ENCODE data around the gene PHF1.

Gene PHF1

DNA sequence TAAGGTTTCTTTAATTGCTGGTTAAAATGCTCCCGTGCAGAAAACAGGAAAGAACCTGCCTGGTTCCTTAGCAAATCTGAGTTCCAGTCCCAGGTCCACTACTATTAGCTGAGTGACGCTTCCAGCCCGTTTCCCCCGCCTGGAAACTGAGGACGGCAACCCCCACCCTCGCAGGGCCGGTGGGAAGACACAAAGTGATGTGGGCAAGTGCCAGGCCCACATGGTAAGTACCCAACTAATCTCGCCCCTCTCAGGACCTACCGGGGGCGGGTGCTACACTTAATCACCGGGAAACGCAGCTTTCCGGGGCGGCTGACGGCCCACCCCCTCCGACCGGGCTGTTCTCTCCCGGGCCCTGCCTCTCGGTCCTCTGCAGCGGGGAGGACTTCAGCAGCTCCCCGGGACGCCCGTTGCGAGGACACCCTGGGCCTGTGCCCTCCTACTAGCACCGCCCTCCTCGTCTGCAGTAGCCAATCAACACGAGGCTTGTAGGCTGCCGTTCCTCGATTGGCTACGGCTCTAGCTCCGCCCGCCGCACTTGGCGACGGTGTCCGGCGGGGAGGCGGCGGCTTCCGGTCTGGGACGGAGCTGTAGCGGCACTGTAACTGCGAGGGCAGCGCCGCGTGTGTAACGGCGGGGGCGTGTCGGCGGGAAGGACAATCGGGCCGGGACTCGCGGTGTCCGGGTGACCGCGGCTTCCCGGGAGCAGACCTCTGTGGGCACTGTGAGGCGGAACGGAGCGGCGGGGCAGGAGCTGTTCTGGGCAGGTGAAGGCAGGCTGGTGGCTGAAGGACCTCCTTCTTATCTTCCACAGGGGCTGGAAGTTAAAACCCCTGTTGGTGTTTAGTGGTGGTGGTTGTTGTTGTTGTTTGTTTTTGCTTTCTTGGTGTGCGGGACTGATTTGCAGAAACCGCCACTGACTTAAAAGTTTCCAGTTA, 43.5 kb downstream of the PHF1 start, which contains the start of gene ZBTB9:
ZBTB9 (plus strand) TSS at position 568 of the 938 bp plus-strand sequence. CDS start 525 bp downstream, outside the sequence.
- ATAC-seq (peak; percentile 99), DNase-seq (peak; percentile 95)

DNA sequence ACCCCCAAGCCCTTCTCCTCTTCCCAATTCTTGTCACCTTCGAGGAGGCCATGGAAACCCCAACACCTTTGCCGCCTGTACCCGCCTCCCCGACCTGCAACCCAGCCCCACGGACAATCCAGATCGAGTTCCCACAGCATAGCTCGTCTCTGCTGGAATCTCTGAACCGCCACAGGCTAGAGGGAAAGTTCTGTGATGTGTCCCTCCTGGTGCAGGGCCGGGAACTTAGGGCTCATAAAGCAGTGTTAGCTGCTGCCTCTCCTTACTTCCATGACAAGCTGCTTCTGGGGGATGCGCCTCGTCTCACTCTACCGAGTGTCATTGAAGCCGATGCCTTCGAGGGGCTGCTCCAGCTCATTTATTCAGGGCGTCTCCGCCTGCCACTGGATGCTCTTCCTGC, 44.2 kb downstream of the PHF1 start:
- ATAC-seq (no peak), DNase-seq (no peak)

DNA sequence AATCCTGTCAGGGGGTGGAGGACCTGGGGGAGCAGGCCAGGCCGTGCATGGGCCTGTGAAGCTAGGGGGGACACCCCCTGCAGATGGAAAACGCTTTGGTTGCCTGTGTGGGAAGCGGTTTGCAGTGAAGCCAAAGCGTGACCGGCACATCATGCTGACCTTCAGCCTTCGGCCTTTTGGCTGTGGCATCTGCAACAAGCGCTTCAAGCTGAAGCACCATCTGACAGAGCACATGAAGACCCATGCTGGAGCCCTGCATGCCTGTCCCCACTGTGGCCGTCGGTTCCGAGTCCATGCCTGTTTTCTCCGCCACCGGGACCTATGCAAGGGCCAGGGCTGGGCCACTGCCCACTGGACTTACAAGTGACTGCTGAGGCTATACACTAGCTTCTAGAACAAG, 45.3 kb downstream of the PHF1 start:
- ATAC-seq: no peak
- DNase-seq: no peak

DNA sequence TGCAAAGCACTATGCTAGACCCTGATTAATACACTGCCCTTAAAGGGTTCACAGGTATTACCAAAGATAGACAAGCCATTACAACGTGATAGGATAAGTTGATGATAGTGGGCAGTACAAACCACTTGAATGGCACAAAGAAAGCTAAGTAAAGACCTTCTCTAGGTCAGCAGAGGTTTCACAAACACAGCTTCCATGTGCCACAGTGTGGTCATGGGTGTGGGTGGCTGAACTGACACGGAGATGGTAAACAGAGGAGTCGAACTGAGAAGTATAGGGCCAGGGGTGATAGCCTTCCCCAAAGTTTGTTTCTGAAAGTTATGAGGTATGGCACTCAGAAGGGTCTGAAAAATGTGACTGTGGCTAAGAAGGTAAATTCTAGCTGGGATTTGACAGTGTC, 47.9 kb downstream of the PHF1 start:
- DNase-seq: no peak

DNA sequence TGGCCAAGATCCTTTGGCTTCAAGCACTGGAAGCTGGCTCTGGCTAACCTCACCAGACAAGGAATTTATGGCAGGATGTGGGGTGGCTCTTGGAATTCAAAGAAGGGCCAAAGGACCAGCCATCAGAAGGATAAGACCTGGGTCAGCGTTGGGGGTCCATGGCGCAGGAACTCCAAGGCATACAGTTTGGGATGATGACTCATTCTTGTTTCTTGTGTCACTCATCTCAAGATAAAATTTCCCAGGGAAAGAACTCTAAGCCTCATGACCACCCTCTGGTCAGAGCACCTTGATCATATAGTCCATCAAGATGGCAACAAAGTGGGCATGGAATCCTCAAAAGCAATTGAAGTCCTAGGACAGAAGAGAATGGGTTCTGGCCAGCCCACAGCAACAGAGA, 48.4 kb downstream of the PHF1 start:
- DNase-seq: no peak
- no peak for ATAC-seq

More for the DNA sequence above, 47.9 kb downstream of the PHF1 start:
- no peak for ATAC-seq
